HG03521 (cell line): ENCODE data around the gene TOM1.

ENCODE experiments used
- ATAC-seq: cut with Tn5 transposase; IDR thresholded peaks from one replicate; pipeline ENCODE4 v1.9.1; 2021; ENCODE audit warnings: mild to moderate bottlenecking, moderate library complexity; ENCODE audit not compliant: unreplicated experiment

The TOM1 gene

GRCh38 chr22:35299673-35300499 lies at the start of gene TOM1:
Gene TOM1, plus strand, starts transcription at chr22:35299894. Its CDS starts 35 bp downstream, at chr22:35299929.
- peak; percentile 96 for ATAC-seq

- no peak for ATAC-seq
Measured at GRCh38 chr22:35250156-35250555, 49.5 kb upstream of the TOM1 start.

- no peak for ATAC-seq
Measured at GRCh38 chr22:35253946-35254345, 45.7 kb upstream of the TOM1 start.

- ATAC-seq, result peak; percentile 9
Measured at GRCh38 chr22:35257002-35257320, 42.7 kb upstream of the TOM1 start.

- ATAC-seq, result peak; percentile 82
Measured at GRCh38 chr22:35257321-35258190, 42.1 kb upstream of the TOM1 start, which contains the start of gene HMGXB4. Gene HMGXB4, plus strand, starts transcription at chr22:35257493. Its CDS starts 4,898 bp downstream, at chr22:35262391.

GRCh38 chr22:35258191-35258988 lies 41.3 kb upstream of the TOM1 start:
- ATAC-seq, result no peak

GRCh38 chr22:35264986-35265385 lies 34.7 kb upstream of the TOM1 start:
- ATAC-seq, result no peak

- ATAC-seq, result no peak
Measured at GRCh38 chr22:35266277-35266676, 33.4 kb upstream of the TOM1 start.

- no peak for ATAC-seq
Measured at GRCh38 chr22:35269630-35270029, 30.1 kb upstream of the TOM1 start.

- no peak for ATAC-seq
Measured at GRCh38 chr22:35274154-35274871, 25.4 kb upstream of the TOM1 start.

GRCh38 chr22:35275580-35275979 lies 24.1 kb upstream of the TOM1 start:
- ATAC-seq, result no peak

- ATAC-seq, result no peak
Measured at GRCh38 chr22:35276019-35276418, 23.7 kb upstream of the TOM1 start.

GRCh38 chr22:35288116-35288515 lies 11.6 kb upstream of the TOM1 start:
- ATAC-seq, result no peak

- ATAC-seq, result no peak
Measured at GRCh38 chr22:35292786-35293185, 6.9 kb upstream of the TOM1 start.

GRCh38 chr22:35296051-35296450 lies 3.6 kb upstream of the TOM1 start:
- ATAC-seq, result no peak

- peak; percentile 8 for ATAC-seq
Measured at GRCh38 chr22:35299217-35299672, 449 bp upstream of the TOM1 start.

- ATAC-seq, result no peak
Measured at GRCh38 chr22:35301372-35301874, 1.7 kb downstream of the TOM1 start.

- no peak for ATAC-seq
Measured at GRCh38 chr22:35303029-35303624, 3.4 kb downstream of the TOM1 start.

GRCh38 chr22:35305525-35306070 lies 5.9 kb downstream of the TOM1 start:
- no peak for ATAC-seq
